ENCODE data around the gene HIP1R.

HIP1R gene

DNA sequence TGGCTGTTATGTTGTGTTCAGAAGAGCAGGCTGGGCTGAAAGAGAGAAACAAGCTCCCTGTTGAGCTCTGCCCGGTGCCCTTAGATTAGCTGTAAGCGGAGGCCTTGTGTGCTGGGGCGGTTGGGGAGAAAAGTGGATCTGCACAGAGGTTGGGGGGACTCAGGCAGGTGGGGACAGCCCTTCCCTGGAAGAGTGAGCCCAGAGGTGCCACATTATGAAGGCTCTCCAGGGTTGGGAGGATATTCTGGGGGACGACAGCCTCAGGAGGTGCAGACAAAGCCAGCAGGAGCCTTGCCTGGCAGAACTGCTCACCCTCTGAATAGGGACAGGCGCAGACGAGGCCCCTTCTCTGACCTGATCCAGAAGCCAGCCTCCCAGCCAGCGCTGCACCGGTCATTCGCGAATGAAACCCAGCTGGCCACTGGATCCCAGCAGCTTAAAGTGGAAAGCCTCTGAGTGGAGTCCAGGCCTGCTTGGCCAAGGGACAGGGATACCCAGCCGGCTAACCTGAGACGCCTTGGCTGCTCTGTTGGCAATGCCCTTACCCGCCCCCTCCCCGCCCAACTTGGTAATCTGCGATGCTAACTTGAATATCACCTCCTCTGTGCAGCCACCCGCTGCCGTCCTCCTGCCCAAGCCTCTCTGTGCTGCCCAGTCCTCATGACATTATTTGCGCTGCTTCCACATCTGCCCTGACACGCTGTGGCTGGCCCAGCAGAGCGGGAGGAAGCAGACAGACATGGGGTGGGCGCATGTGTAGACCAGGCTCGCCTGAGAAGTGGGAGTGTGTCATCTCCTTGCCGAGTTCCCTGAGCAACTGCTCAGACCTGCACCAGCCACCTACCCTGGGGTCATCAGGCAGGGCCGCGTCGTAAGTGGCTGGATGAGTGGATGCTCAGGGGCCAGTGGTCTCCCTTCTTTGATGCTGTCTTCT lies 5.6 kb downstream of the HIP1R start (continued):
- TF ChIP-seq, protein P1, sequence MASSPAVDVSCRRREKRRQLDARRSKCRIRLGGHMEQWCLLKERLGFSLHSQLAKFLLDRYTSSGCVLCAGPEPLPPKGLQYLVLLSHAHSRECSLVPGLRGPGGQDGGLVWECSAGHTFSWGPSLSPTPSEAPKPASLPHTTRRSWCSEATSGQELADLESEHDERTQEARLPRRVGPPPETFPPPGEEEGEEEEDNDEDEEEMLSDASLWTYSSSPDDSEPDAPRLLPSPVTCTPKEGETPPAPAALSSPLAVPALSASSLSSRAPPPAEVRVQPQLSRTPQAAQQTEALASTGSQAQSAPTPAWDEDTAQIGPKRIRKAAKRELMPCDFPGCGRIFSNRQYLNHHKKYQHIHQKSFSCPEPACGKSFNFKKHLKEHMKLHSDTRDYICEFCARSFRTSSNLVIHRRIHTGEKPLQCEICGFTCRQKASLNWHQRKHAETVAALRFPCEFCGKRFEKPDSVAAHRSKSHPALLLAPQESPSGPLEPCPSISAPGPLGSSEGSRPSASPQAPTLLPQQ (tag by site-specific recombination; IDR thresholded peaks at IDR 0.05): no peak
- TF ChIP-seq ZBTB17 (tag by site-specific recombination; IDR thresholded peaks at IDR 0.05) (peak; percentile 67), ZNF362 (tag by site-specific recombination; IDR thresholded peaks at IDR 0.05) (no peak), ZNF239 (tag by site-specific recombination; IDR thresholded peaks at IDR 0.05) (no peak), ZNF610 (tag by site-specific recombination; IDR thresholded peaks at IDR 0.05; ENCODE audit: borderline replicate concordance) (no peak), ZNF416 (tag by site-specific recombination; IDR thresholded peaks at IDR 0.05) (no peak), ZNF580 (tag by site-specific recombination; IDR thresholded peaks at IDR 0.05) (no peak), ZNF501 (tag by site-specific recombination; IDR thresholded peaks at IDR 0.05) (no peak), KLF9 (tag by site-specific recombination; IDR thresholded peaks at IDR 0.05; ENCODE audit: low read depth) (no peak), ZNF658 (tag by site-specific recombination; IDR thresholded peaks at IDR 0.05) (no peak), ZNF404 (tag by site-specific recombination; IDR thresholded peaks at IDR 0.05) (no peak), ZNF433 (tag by site-specific recombination; IDR thresholded peaks at IDR 0.05; ENCODE audit: low read depth) (no peak), EGR2 (tag by site-specific recombination; IDR thresholded peaks at IDR 0.05; ENCODE audit: low read depth) (peak; percentile 50), ZNF488 (tag by site-specific recombination; IDR thresholded peaks at IDR 0.05) (no peak), ZFP3 (tag by site-specific recombination; IDR thresholded peaks at IDR 0.05; ENCODE audit: low read depth) (no peak), ZNF138 (tag by site-specific recombination; IDR thresholded peaks at IDR 0.05; ENCODE audit: borderline replicate concordance) (no peak), ZNF248 (tag by site-specific recombination; IDR thresholded peaks at IDR 0.05) (no peak), MYNN (tag by site-specific recombination; IDR thresholded peaks at IDR 0.05; ENCODE audit: borderline replicate concordance) (no peak), YY2 (tag by site-specific recombination; IDR thresholded peaks at IDR 0.05) (no peak), ZFP37 (tag by site-specific recombination; IDR thresholded peaks at IDR 0.05) (no peak), AEBP2 (tag by site-specific recombination; IDR thresholded peaks at IDR 0.05; ENCODE audit: borderline replicate concordance) (no peak)
- TF ChIP-seq, protein P2, sequence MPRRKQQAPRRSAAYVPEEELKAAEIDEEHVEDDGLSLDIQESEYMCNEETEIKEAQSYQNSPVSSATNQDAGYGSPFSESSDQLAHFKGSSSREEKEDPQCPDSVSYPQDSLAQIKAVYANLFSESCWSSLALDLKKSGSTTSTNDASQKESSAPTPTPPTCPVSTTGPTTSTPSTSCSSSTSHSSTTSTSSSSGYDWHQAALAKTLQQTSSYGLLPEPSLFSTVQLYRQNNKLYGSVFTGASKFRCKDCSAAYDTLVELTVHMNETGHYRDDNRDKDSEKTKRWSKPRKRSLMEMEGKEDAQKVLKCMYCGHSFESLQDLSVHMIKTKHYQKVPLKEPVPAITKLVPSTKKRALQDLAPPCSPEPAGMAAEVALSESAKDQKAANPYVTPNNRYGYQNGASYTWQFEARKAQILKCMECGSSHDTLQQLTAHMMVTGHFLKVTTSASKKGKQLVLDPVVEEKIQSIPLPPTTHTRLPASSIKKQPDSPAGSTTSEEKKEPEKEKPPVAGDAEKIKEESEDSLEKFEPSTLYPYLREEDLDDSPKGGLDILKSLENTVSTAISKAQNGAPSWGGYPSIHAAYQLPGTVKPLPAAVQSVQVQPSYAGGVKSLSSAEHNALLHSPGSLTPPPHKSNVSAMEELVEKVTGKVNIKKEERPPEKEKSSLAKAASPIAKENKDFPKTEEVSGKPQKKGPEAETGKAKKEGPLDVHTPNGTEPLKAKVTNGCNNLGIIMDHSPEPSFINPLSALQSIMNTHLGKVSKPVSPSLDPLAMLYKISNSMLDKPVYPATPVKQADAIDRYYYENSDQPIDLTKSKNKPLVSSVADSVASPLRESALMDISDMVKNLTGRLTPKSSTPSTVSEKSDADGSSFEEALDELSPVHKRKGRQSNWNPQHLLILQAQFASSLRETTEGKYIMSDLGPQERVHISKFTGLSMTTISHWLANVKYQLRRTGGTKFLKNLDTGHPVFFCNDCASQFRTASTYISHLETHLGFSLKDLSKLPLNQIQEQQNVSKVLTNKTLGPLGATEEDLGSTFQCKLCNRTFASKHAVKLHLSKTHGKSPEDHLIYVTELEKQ (tag by site-specific recombination; IDR thresholded peaks at IDR 0.05; ENCODE audit: borderline replicate concordance): no peak

All from HEK293 (cell line).